Type B pancreatic cell (in vitro differentiated cells): ENCODE measurements around the gene SUSD6. TPM values are rescaled to one million over a fixed set of nuclear protein-coding genes. Genes with fewer than 3 reads are reported as not detected.

Source experiments
- DNase-seq: peaks from one replicate; pipeline ENCODE4 v3.0.0; 2021; ENCODE audit warnings: mixed read lengths; ENCODE audit not compliant: unreplicated experiment; ENCODE audit errors: extremely low spot score
- H3K27ac Mint-ChIP-seq: 2 replicates; pipeline ENCODE4 v1.8.0; 2021; ENCODE audit warnings: mild to moderate bottlenecking, mixed read lengths
- H3K27me3 Mint-ChIP-seq: 2 replicates; pipeline ENCODE4 v1.8.0; 2021; ENCODE audit warnings: mixed read lengths
- H3K36me3 Mint-ChIP-seq: 2 replicates; pipeline ENCODE4 v1.8.0; 2021; ENCODE audit warnings: mixed read lengths
- H3K4me1 Mint-ChIP-seq: one replicate; pipeline ENCODE4 v1.8.0; 2021; ENCODE audit warnings: mixed read lengths; ENCODE audit not compliant: unreplicated experiment
- H3K4me3 Mint-ChIP-seq: 2 replicates; pipeline ENCODE4 v1.8.0; 2021; ENCODE audit warnings: mild to moderate bottlenecking, mixed read lengths
- H3K9me3 Mint-ChIP-seq: 2 replicates; pipeline ENCODE4 v1.8.0; 2021; ENCODE audit warnings: mixed read lengths
- CTCF ChIP-seq: fragments of 200-600 bp; sonication (generic); conservative IDR thresholded peaks from 2 replicates; pipeline ENCODE4 v1.5.0; 2021; ENCODE audit warnings: antibody characterized with exemption, mild to moderate bottlenecking
- total RNA-seq: library from RNA; stranded (reverse); gene quantifications from 2 replicates; pipeline ENCODE4 v1.2.1, GENCODE V29; 2021; ENCODE audit warnings: low replicate concordance

Gene SUSD6
- total RNA-seq, 1 donor from 2014 or later = 31.7 TPM

- Mint-ChIP-seq H3K27me3 (no peaks in the 10 kb centered on the region), H3K27ac (peak overlapping the region; percentile 32), H3K4me1 (peaks cover 71% of the 10 kb centered on the region), H3K4me3 (no peak overlapping the region), H3K9me3 (no peaks in the 10 kb centered on the region), H3K36me3 (no peaks in the 10 kb centered on the region)
- no peak for TF ChIP-seq CTCF
- DNase-seq = no peak
Measured at GRCh38 chr14:69632164-69632563, 20.8 kb downstream of the SUSD6 start.

- TF ChIP-seq CTCF = no peak
- H3K27ac Mint-ChIP-seq = peak overlapping the region; percentile 32
- no peak overlapping the region for H3K4me3 Mint-ChIP-seq
- H3K36me3 Mint-ChIP-seq = no peaks in the 10 kb centered on the region
- H3K4me1 Mint-ChIP-seq = peaks cover 76% of the 10 kb centered on the region
- H3K27me3 Mint-ChIP-seq = no peaks in the 10 kb centered on the region
- no peaks in the 10 kb centered on the region for H3K9me3 Mint-ChIP-seq
- no peak for DNase-seq
Measured at GRCh38 chr14:69632593-69633151, 21.3 kb downstream of the SUSD6 start.

GRCh38 chr14:69633238-69633637 lies 21.8 kb downstream of the SUSD6 start:
- Mint-ChIP-seq H3K4me3 (no peak overlapping the region), H3K27ac (peak overlapping the region; percentile 32), H3K36me3 (no peaks in the 10 kb centered on the region)

GRCh38 chr14:69635981-69636639 lies 24.7 kb downstream of the SUSD6 start:
- H3K36me3 Mint-ChIP-seq = peaks cover 3% of the 10 kb centered on the region

More at GRCh38 chr14:69633238-69633637, 21.8 kb downstream of the SUSD6 start:
- H3K27me3 Mint-ChIP-seq = no peaks in the 10 kb centered on the region
- DNase-seq = no peak
- H3K9me3 Mint-ChIP-seq = no peaks in the 10 kb centered on the region
- peaks cover 82% of the 10 kb centered on the region for H3K4me1 Mint-ChIP-seq
- no peak for TF ChIP-seq CTCF

GRCh38 chr14:69636718-69637480 lies 25.5 kb downstream of the SUSD6 start:
- TF ChIP-seq CTCF = no peak
- peak overlapping the region; percentile 50 for H3K27ac Mint-ChIP-seq
- H3K9me3 Mint-ChIP-seq = peaks cover 10% of the 10 kb centered on the region
- H3K4me1 Mint-ChIP-seq = peaks cover 63% of the 10 kb centered on the region
- peak overlapping the region; percentile 2 for H3K4me3 Mint-ChIP-seq
- no peaks in the 10 kb centered on the region for H3K27me3 Mint-ChIP-seq
- peaks cover 7% of the 10 kb centered on the region for H3K36me3 Mint-ChIP-seq
- DNase-seq = no peak

More at GRCh38 chr14:69635981-69636639, 24.7 kb downstream of the SUSD6 start:
- no peaks in the 10 kb centered on the region for H3K27me3 Mint-ChIP-seq
- H3K27ac Mint-ChIP-seq = peak overlapping the region; percentile 50
- no peak for TF ChIP-seq CTCF
- peak overlapping the region; percentile 27 for H3K4me3 Mint-ChIP-seq
- H3K9me3 Mint-ChIP-seq = peaks cover 8% of the 10 kb centered on the region
- DNase-seq = no peak
- H3K4me1 Mint-ChIP-seq = peaks cover 71% of the 10 kb centered on the region
